NCI-H446 (cell line): Measurements from ENCODE around the gene PDGFC.
"Not testable (repeated sequence)": the region's sequence is repeated elsewhere in the genome, so short reads cannot be mapped to it uniquely, and the experiment has no call there.

ENCODE experiments used
- DNase-seq, 2 experiments: peaks; one replicate each; lab custom pipeline; 2025; lab: John Stamatoyannopoulos, UW

The PDGFC gene

DNA sequence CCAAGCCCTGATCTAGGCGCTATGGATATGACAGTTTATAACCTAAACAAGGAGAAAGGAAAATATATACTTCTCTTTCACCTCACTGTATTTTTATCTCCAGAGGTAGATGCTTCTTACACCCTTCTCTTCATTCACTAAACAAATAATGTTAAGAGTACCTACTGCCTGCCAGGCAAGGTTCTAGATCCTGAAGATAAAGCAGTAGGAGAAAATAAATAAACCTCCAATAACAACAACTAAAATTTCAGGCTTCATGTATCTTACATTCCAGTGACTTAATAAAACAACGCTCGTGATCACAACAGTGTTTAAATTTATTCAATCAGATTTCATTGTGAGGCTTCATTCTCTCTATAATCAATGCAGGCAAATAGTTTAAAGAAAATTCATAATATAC, 20.7 kb downstream of the PDGFC start:
- DNase-seq: no peak

- no peak for DNase-seq
Measured at GRCh38 chr4:156950090-156950489, 21.5 kb downstream of the PDGFC start.

- no peak for DNase-seq
Measured at GRCh38 chr4:156949373-156949814, 22.2 kb downstream of the PDGFC start.

GRCh38 chr4:156948738-156949137, 22.9 kb downstream of the PDGFC start:
- no peak for DNase-seq

- peak; percentile 20 to 61 for DNase-seq
Measured at GRCh38 chr4:156948133-156948532, 23.5 kb downstream of the PDGFC start.

DNA sequence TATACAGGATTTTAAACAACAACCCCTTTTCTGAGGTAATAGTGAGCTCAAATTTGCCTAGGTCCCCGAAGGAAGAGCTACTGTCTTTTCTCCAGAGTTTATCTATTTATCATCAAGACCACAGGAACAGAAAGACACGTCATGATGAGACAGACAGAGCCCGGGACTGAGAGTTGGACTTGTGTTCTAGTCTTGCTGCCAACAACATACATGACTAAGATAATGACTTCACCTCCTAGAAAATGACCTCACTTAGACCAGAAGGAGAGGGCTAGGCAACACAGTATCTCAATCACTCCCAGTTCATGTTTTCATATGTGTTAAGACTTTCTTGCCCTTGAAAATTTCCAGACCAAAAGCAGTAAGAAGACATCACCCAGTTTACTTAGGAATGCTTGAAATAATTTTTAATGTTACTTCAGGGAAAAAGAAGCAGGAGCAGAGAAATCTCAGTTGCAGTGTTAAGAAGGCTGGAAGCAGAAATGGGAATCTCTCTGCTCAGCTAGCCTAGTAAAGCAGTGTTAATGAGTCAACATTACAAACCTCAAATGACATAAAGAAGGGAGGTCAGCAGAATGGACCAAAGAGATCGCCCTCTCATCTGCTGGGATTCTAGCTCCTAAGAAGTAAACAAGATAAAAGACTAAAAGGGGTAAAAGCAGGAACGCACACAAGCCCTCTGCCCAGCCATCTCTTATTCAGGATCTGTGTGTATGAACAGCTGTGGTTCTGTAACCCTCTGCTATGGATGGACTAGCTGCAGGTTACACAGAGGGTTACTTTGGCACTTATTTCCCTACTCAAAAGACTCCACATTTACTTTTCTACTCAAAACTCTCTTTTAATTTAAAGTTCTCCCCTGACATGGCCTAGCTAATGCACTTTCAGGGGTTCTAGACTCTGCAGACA, 24.8 kb downstream of the PDGFC start:
- peak; percentile 54 to 55 for DNase-seq

DNA sequence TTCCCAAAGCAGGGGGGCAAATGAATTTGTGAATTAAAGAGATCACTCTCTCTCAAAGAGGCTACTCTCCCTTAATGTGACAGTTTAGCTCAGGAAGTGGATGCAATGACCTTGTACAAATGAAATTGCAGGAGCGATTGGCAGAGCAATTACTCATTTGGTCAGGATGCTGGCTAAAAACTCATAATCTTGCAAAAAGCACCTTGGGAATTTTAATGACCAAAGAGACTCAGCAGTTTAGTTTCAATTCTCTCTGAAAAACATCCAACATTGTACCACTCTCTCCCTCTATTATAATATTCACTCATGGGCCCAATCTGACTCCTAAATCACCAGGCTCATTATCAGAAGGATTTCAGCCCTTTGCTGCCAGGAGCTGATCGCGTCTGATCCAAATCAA, 26.1 kb downstream of the PDGFC start:
- DNase-seq: peak in 1 of 2 experiments; percentile 52

- DNase-seq: no peak
Measured at GRCh38 chr4:156942991-156943390, 28.6 kb downstream of the PDGFC start.

- peak in 1 of 2 experiments; percentile 69 for DNase-seq
Measured at GRCh38 chr4:156941940-156942548, 29.6 kb downstream of the PDGFC start.

DNA sequence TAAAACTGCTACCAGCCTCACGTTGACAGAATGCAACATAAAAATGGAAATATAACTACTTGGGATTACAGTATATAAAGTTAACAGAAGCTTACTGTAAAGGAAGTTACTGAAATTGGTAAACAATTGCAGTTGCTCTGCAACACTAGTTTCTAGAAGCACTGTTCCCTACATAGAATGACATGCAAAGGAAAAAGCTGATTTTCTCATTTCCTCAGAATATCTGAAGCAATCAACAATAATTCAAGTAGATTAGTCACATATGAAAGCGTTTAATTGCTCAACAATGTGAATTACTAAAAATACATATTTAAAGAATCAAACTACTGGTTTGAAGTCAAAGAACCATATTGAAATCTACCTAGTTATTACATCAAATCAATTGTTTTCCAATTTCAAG, 31.8 kb downstream of the PDGFC start:
- no peak for DNase-seq

DNA sequence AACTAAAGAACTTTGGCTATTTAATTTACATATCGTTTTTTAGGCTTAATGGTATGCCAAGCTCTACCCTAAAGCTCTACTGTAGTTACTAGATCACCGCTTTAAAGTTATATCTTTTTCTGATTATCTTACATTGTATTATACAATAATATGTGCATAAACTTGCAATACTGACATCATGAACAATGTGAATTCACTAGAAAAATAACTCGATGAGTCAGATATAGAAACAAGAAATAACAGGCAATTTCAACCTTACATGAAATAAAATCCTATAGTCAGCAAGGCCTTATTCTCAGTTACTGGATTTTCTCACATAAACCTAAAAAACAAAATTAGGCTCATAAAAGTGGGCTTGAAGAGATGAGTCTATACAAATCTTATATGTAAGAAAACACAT, 32.5 kb downstream of the PDGFC start:
- no peak for DNase-seq

- no peak for DNase-seq
Measured at GRCh38 chr4:156934259-156934635, 37.4 kb downstream of the PDGFC start.

DNA sequence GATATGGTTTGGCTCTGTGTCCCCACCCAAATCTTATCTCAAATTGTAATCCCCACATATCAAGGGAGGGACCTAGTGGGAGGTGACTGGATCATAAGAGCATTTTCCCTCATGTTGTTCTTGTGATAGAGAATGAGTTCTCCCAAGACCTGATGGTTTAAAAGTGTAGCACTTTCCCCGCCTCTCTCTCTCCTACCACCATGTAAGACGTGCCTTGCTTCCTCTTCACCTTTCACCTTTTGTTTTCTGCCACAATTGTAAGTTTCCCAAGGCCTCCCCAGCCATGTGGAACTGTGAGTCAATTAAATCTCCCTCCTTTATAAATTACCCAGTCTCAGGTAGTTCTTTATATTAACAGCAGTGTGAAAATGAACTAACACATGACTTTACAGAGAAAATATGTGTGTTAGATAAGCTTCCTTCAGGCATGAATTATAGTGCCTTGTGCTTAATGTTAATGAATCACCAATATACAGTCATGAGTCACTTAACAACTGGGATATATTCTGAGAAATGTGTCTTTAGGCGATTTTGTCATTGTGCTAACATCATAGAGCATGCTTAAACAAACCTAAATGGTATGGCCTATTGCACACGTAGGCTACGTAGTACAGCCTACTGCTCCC, 37.9 kb downstream of the PDGFC start:
- no peak for DNase-seq

DNA sequence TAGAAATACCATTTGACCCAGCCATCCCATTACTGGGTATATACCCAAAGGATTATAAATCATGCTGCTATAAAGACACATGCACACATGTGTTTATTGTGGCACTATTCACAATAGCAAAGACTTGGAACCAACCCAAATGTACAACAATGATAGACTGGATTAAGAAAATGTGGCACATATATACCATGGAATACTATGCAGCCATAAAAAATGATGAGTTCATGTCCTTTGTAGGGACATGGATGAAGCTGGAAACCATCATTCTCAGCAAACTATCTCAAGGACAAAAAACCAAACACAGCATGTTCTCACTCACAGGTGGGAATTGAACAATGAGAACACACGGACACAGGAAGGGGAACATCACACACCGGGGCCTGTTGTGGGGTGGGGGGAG, 39.2 kb downstream of the PDGFC start:
- DNase-seq: not testable (repeated sequence)

- DNase-seq: peak in 1 of 2 experiments; percentile 7
Measured at GRCh38 chr4:156931267-156931666, 40.3 kb downstream of the PDGFC start.

GRCh38 chr4:156929386-156930105, 42.1 kb downstream of the PDGFC start:
- no peak for DNase-seq

- DNase-seq: no peak
Measured at GRCh38 chr4:156924774-156925315, 46.8 kb downstream of the PDGFC start.

DNA sequence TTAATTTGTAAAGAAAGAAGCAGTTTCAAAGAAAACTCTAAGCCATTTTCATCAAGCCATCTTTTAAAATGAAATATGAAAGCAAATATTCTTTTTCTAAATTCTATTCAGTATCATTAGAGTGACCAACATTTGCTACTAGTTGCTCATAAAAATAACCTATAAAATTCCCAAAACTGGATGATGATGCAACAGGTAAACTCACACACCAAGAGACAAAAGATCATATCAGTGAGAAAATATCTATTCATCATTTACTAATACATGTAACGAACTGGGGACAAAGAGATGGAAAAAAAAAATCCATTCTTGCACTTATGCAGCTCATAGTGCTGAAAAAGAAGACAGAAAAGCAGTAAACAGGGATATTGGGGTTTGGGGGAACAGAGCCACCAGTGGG, 48.1 kb downstream of the PDGFC start:
- DNase-seq: no peak

DNA sequence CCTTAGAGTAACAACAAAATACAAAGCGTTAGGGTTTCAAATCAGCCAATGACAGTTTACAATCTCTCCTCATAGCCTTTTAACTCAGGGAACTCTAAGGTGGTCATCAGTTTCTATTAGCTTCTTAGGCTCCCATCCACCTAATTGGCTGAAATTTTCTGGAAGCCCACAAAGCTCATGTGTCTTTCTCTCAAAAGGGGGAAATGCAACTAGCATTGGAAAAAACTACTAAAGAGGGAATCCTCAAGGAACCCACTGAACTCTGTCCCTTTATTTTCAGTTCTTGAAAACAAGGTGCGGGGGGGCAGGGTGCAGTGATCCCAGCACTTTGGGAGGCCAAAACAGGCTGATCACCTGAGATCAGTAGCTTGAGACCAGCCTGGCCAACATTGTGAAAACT, 56.4 kb downstream of the PDGFC start:
- DNase-seq: no peak

GRCh38 chr4:156913234-156913633, 58.4 kb downstream of the PDGFC start:
- no peak for DNase-seq

GRCh38 chr4:156909010-156909409, 62.6 kb downstream of the PDGFC start:
- DNase-seq: no peak

GRCh38 chr4:156906325-156906724, 65.3 kb downstream of the PDGFC start:
- no peak for DNase-seq
